NCI-H146 treated with DMSO at 0.1 percent for 48 hours (cell line): ENCODE data around the gene MOV10L1.

Experiments used
- DNase-seq: peaks from one replicate; lab custom pipeline; 2025; ENCODE audit not compliant: unreplicated experiment; lab: John Stamatoyannopoulos, UW

MOV10L1 gene

GRCh38 chr22:50101870-50102565, 12.2 kb downstream of the MOV10L1 start:
- no peak for DNase-seq

GRCh38 chr22:50102946-50103345, 13.1 kb downstream of the MOV10L1 start:
- no peak for DNase-seq

- no peak for DNase-seq
These were observed 14.3 kb downstream of the MOV10L1 start for GRCh38 chr22:50104141-50104544.

- DNase-seq: no peak
These were observed 15.6 kb downstream of the MOV10L1 start for GRCh38 chr22:50105208-50106100.

- no peak for DNase-seq
These were observed 17.7 kb downstream of the MOV10L1 start for GRCh38 chr22:50107529-50107928.

- DNase-seq: no peak
These were observed 21.2 kb downstream of the MOV10L1 start for GRCh38 chr22:50111056-50111455.

GRCh38 chr22:50112151-50113118, 22.6 kb downstream of the MOV10L1 start:
- DNase-seq: no peak

- DNase-seq: no peak
These were observed 24.6 kb downstream of the MOV10L1 start for GRCh38 chr22:50114221-50115021.

- DNase-seq: no peak
These were observed 25.9 kb downstream of the MOV10L1 start for GRCh38 chr22:50115693-50116092.

GRCh38 chr22:50117168-50117762, 27.5 kb downstream of the MOV10L1 start:
- no peak for DNase-seq

- no peak for DNase-seq
These were observed 28.3 kb downstream of the MOV10L1 start for GRCh38 chr22:50118129-50118528.

GRCh38 chr22:50118557-50119168, 28.9 kb downstream of the MOV10L1 start:
- DNase-seq: no peak

GRCh38 chr22:50119169-50119767, 29.5 kb downstream of the MOV10L1 start:
- no peak for DNase-seq

GRCh38 chr22:50119768-50120251, 30.0 kb downstream of the MOV10L1 start:
- DNase-seq: no peak

- DNase-seq: no peak
These were observed 31.5 kb downstream of the MOV10L1 start for GRCh38 chr22:50121202-50121740.

GRCh38 chr22:50123119-50123518, 33.3 kb downstream of the MOV10L1 start:
- DNase-seq: no peak

- no peak for DNase-seq
These were observed 35.2 kb downstream of the MOV10L1 start for GRCh38 chr22:50125029-50125428.

GRCh38 chr22:50129121-50129736, 39.4 kb downstream of the MOV10L1 start:
- no peak for DNase-seq
